Glomerular endothelial cell (primary cell): ENCODE results near the gene VCPKMT. TPM values are rescaled to one million over a fixed set of nuclear protein-coding genes. Genes with fewer than 3 reads are reported as not detected.

Experiments
- DNase-seq: peaks from one replicate; pipeline ENCODE4 v3.0.0-alpha.2; 2011; ENCODE audit warnings: low read depth, low spot score; ENCODE audit errors: extremely low read depth
- total RNA-seq: library from RNA; depleted of rRNA; stranded (reverse); fragments of >200 nt; gene quantifications from 2 replicates; pipeline ENCODE4 v1.2.3, GENCODE V29; 2015

The VCPKMT gene
- 3.0 and 3.6 TPM in 2 replicates for total RNA-seq

GRCh38 chr14:50116181-50116956, at the start of gene VCPKMT:
Gene VCPKMT (minus strand): TSS chr14:50116572. CDS start chr14:50116552, 20 bp downstream.
- DNase-seq: peak; percentile 45

GRCh38 chr14:50156111-50156510, 39.7 kb upstream of the VCPKMT start:
- no peak for DNase-seq

- no peak for DNase-seq
Measured at GRCh38 chr14:50148799-50149198, 32.4 kb upstream of the VCPKMT start.

- DNase-seq: no peak
Measured at GRCh38 chr14:50139192-50139591, 22.8 kb upstream of the VCPKMT start.

GRCh38 chr14:50127802-50128201, 11.4 kb upstream of the VCPKMT start:
- no peak for DNase-seq

GRCh38 chr14:50123062-50123461, 6.7 kb upstream of the VCPKMT start:
- no peak for DNase-seq

- no peak for DNase-seq
Measured at GRCh38 chr14:50122291-50122690, 5.9 kb upstream of the VCPKMT start.

- no peak for DNase-seq
Measured at GRCh38 chr14:50121486-50121885, 5.1 kb upstream of the VCPKMT start.

GRCh38 chr14:50117456-50117855, 1.1 kb upstream of the VCPKMT start:
- no peak for DNase-seq

- DNase-seq: no peak
Measured at GRCh38 chr14:50116966-50117365, 594 bp upstream of the VCPKMT start.

GRCh38 chr14:50113381-50114035, 2.9 kb downstream of the VCPKMT start:
- no peak for DNase-seq

- DNase-seq: no peak
Measured at GRCh38 chr14:50110323-50111037, 5.9 kb downstream of the VCPKMT start.

GRCh38 chr14:50109342-50109741, 7.0 kb downstream of the VCPKMT start:
- DNase-seq: no peak

GRCh38 chr14:50107850-50108249, 8.5 kb downstream of the VCPKMT start:
- DNase-seq: no peak

GRCh38 chr14:50106178-50106577, 10.2 kb downstream of the VCPKMT start:
- DNase-seq: no peak

GRCh38 chr14:50103558-50103957, 12.8 kb downstream of the VCPKMT start:
- DNase-seq: no peak

GRCh38 chr14:50101417-50101816, 15.0 kb downstream of the VCPKMT start:
- no peak for DNase-seq

- DNase-seq: no peak
Measured at GRCh38 chr14:50100805-50101204, 15.6 kb downstream of the VCPKMT start.

- DNase-seq: no peak
Measured at GRCh38 chr14:50099335-50099734, 17.0 kb downstream of the VCPKMT start.

GRCh38 chr14:50095895-50096294, 20.5 kb downstream of the VCPKMT start:
- no peak for DNase-seq

- no peak for DNase-seq
Measured at GRCh38 chr14:50094056-50094755, 22.2 kb downstream of the VCPKMT start.
